Osteoblast (primary cell): ENCODE measurements around the gene OR51B2. TPM values are rescaled to one million over a fixed set of nuclear protein-coding genes. Genes with fewer than 3 reads are reported as not detected.

Experiments
- DNase-seq: peaks from one replicate; pipeline ENCODE4 v3.0.0; 2011; ENCODE audit warnings: low spot score, mixed read lengths; ENCODE audit not compliant: insufficient read length; ENCODE audit errors: missing footprints
- H2AFZ ChIP-seq: 2 replicates; pipeline ENCODE4 v1.6.0; 2011; ENCODE audit warnings: mild to moderate bottlenecking, low read length
- H3K27ac ChIP-seq: 2 replicates; pipeline ENCODE4 v1.5.1; 2011; ENCODE audit warnings: mild to moderate bottlenecking, low read depth, low read length, moderate library complexity
- H3K27me3 ChIP-seq: 2 replicates; pipeline ENCODE4 v1.6.0; 2012; ENCODE audit warnings: mild to moderate bottlenecking, control low read depth, inconsistent platforms, low read length, moderate library complexity; ENCODE audit not compliant: insufficient read depth
- H3K36me3 ChIP-seq: 2 replicates; pipeline ENCODE4 v1.5.1; 2011; ENCODE audit warnings: mild to moderate bottlenecking, low read length, control low read depth, moderate library complexity; ENCODE audit not compliant: insufficient read depth
- H3K4me1 ChIP-seq: 2 replicates; pipeline ENCODE4 v1.5.1; 2011; ENCODE audit warnings: mild to moderate bottlenecking, low read length, control low read depth, moderate library complexity; ENCODE audit not compliant: insufficient read depth
- H3K4me2 ChIP-seq: 2 replicates; pipeline ENCODE4 v1.6.0; 2011; ENCODE audit warnings: mild to moderate bottlenecking, low read length; ENCODE audit not compliant: insufficient read depth
- H3K4me3 ChIP-seq: fragments of 200-600 bp; sonication (generic); 3 replicates; pipeline ENCODE4 v1.5.1; 2012; ENCODE audit warnings: mild to moderate bottlenecking, low read length, inconsistent platforms; ENCODE audit not compliant: insufficient read depth
- H3K79me2 ChIP-seq: 2 replicates; pipeline ENCODE4 v1.6.0; 2012; ENCODE audit warnings: mild to moderate bottlenecking, low read length, control low read depth, inconsistent platforms; ENCODE audit not compliant: insufficient read depth
- H3K9me3 ChIP-seq: 2 replicates; pipeline ENCODE4 v1.5.1; 2011; ENCODE audit warnings: low read depth, low read length, control low read depth
- H4K20me1 ChIP-seq: 2 replicates; pipeline ENCODE4 v1.6.0; 2012; ENCODE audit warnings: mild to moderate bottlenecking, low read length, control low read depth; ENCODE audit not compliant: insufficient read depth
- total RNA-seq: library from RNA; depleted of rRNA; stranded (reverse); fragments of >200 nt; gene quantifications from 2 replicates; pipeline ENCODE4 v1.2.3, GENCODE V29; 2012
- TF ChIP-seq, protein P1 (sequence below): IDR thresholded peaks from 2 replicates; pipeline ENCODE4 v1.5.1; 2011; ENCODE audit warnings: mild to moderate bottlenecking, low read depth, low read length, moderate library complexity; ENCODE audit errors: extremely low read depth

The OR51B2 gene
- total RNA-seq, 1 donor, result not detected

DNA sequence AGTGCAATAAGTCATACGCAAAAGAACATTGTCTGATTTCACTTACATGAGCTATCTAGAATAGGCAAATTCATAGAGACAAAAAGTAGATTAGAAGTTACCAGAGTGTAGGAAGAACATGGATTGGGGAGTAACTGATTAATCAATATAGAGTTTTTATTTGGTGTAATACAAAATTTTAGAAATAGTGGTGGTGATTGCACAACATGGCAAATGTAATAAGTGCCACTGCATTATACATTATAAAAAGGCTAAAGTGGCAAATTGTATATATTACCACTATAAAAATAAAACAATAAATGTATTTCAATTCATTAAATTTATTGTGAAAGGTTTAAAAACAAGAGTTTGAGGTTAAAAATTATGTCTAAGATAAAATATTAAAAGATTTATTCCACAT lies 13.7 kb downstream of the OR51B2 start:
- H3K27me3 ChIP-seq, result no peaks in the 10 kb centered on the region
- no peaks in the 10 kb centered on the region for H3K79me2 ChIP-seq
- no peaks in the 10 kb centered on the region for H4K20me1 ChIP-seq
- no peak overlapping the region for H3K4me2 ChIP-seq
- TF ChIP-seq, protein P1, sequence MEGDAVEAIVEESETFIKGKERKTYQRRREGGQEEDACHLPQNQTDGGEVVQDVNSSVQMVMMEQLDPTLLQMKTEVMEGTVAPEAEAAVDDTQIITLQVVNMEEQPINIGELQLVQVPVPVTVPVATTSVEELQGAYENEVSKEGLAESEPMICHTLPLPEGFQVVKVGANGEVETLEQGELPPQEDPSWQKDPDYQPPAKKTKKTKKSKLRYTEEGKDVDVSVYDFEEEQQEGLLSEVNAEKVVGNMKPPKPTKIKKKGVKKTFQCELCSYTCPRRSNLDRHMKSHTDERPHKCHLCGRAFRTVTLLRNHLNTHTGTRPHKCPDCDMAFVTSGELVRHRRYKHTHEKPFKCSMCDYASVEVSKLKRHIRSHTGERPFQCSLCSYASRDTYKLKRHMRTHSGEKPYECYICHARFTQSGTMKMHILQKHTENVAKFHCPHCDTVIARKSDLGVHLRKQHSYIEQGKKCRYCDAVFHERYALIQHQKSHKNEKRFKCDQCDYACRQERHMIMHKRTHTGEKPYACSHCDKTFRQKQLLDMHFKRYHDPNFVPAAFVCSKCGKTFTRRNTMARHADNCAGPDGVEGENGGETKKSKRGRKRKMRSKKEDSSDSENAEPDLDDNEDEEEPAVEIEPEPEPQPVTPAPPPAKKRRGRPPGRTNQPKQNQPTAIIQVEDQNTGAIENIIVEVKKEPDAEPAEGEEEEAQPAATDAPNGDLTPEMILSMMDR, result no peak
- H3K4me3 ChIP-seq, result no peak overlapping the region
- H3K4me1 ChIP-seq, result no peaks in the 10 kb centered on the region
- no peak for DNase-seq
- no peaks in the 10 kb centered on the region for H3K36me3 ChIP-seq
- no peak overlapping the region for H2AFZ ChIP-seq
- H3K27ac ChIP-seq, result no peak overlapping the region
- no peaks in the 10 kb centered on the region for H3K9me3 ChIP-seq

- no peaks in the 10 kb centered on the region for H3K79me2 ChIP-seq
- no peak overlapping the region for H3K4me2 ChIP-seq
- H3K4me3 ChIP-seq, result no peak overlapping the region
- H3K27ac ChIP-seq, result no peak overlapping the region
- H4K20me1 ChIP-seq, result no peaks in the 10 kb centered on the region
- no peak overlapping the region for H2AFZ ChIP-seq
- TF ChIP-seq, protein P1, result no peak
- H3K4me1 ChIP-seq, result peaks cover 10% of the 10 kb centered on the region
- H3K27me3 ChIP-seq, result no peaks in the 10 kb centered on the region
- H3K36me3 ChIP-seq, result no peaks in the 10 kb centered on the region
- DNase-seq, result no peak
- no peaks in the 10 kb centered on the region for H3K9me3 ChIP-seq
These were observed 16.7 kb downstream of the OR51B2 start for GRCh38 chr11:5307256-5308019.

DNA sequence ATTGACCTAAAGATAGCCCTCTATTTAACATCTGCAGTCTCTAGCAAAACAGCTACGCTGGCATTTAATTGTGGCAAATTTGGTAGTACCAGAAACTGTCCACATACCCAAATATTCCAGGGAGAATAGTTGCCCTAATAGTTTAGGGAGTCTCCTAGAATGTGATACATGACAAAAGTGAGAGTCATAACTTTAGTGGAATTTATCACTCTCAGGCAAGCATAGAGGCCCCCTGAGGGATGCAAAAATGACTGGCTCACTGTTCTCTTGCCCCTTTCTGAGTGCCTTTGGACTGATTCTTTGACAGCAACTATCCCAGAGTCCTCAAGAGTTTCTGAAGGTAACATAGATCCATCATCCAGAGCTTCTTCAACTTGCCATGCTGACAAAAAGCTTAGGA lies 20.1 kb downstream of the OR51B2 start:
- peaks cover 15% of the 10 kb centered on the region for H3K4me1 ChIP-seq
- no peaks in the 10 kb centered on the region for H3K79me2 ChIP-seq
- H3K36me3 ChIP-seq, result no peaks in the 10 kb centered on the region
- peak; percentile 84 for DNase-seq
- no peak overlapping the region for H3K27ac ChIP-seq
- peak overlapping the region; percentile 53 for H2AFZ ChIP-seq
- H4K20me1 ChIP-seq, result no peaks in the 10 kb centered on the region
- H3K4me2 ChIP-seq, result no peak overlapping the region
- H3K27me3 ChIP-seq, result no peaks in the 10 kb centered on the region
- TF ChIP-seq, protein P1, result no peak
- no peak overlapping the region for H3K4me3 ChIP-seq
- no peaks in the 10 kb centered on the region for H3K9me3 ChIP-seq

DNA sequence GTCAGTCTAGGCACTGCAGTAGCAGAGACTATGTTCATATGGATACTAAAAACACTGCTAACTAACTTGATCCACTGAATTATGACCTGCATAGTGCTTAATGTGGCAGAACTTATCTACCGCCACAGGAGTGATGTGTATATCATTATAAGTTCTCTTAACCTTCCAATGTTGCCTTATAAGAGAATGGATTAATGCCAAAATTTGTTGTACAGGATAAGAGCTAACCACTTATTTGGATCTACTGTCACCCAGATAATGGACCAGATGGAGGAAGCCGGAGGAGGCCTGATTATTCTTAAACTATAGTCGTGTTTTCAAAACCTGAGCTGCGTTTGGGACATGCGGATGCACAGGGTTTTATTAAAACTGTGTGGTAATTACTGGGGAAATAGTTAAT lies 20.5 kb downstream of the OR51B2 start:
- H3K4me1 ChIP-seq, result peaks cover 15% of the 10 kb centered on the region
- H3K9me3 ChIP-seq, result no peaks in the 10 kb centered on the region
- no peaks in the 10 kb centered on the region for H3K27me3 ChIP-seq
- TF ChIP-seq, protein P1, result no peak
- H2AFZ ChIP-seq, result no peak overlapping the region
- no peak overlapping the region for H3K4me2 ChIP-seq
- H3K79me2 ChIP-seq, result no peaks in the 10 kb centered on the region
- no peak overlapping the region for H3K27ac ChIP-seq
- H4K20me1 ChIP-seq, result no peaks in the 10 kb centered on the region
- DNase-seq, result no peak
- H3K36me3 ChIP-seq, result no peaks in the 10 kb centered on the region
- H3K4me3 ChIP-seq, result no peak overlapping the region
